ENCODE results near the gene CDH11.

GRCh38 chr16:65125871-65126270 is 4.0 kb upstream of the CDH11 start:
- TF ChIP-seq POLR2AphosphoS5 (IDR thresholded peaks at IDR 0.05; ENCODE audit: low read depth, low read length) (no peak), TAF1 (IDR thresholded peaks at IDR 0.05; ENCODE audit: borderline replicate concordance, insufficient read depth, low read length) (no peak)

Measured in PFSK-1 (cell line).